Large intestine (tissue), 3 donors: ENCODE data around the gene ANKLE1. TPM values are rescaled to one million over a fixed set of nuclear protein-coding genes. Genes with fewer than 3 reads are reported as not detected.

Experiments used
- DNase-seq, 2 donors: peaks; one replicate each; pipeline versions ENCODE4 v3.0.0 to v3.0.0-alpha.2; 2013
- H3K27ac ChIP-seq: one replicate; pipeline ENCODE4 v1.5.1; 2013; ENCODE audit warnings: low read length
- H3K27me3 ChIP-seq: 2 replicates; pipeline ENCODE4 v1.6.1; 2013; ENCODE audit warnings: low read length; ENCODE audit not compliant: control insufficient read depth, insufficient read depth
- H3K36me3 ChIP-seq: 2 replicates; pipeline ENCODE4 v1.6.1; 2013; ENCODE audit warnings: low read length; ENCODE audit not compliant: control insufficient read depth, insufficient read depth
- H3K4me1 ChIP-seq: one replicate; pipeline ENCODE4 v1.6.1; 2013; ENCODE audit warnings: low read length; ENCODE audit not compliant: control insufficient read depth, insufficient read depth
- H3K4me3 ChIP-seq: one replicate; pipeline ENCODE4 v1.5.1; 2013; ENCODE audit warnings: low read length
- H3K9me3 ChIP-seq: one replicate; pipeline ENCODE4 v1.6.1; 2013; ENCODE audit warnings: mild to moderate bottlenecking, low read depth, low read length, moderate library complexity; ENCODE audit not compliant: control insufficient read depth
- WGBS: methylation state at CpG from one replicate; pipeline ENCODE4 v1.1.5; 2013; ENCODE audit warnings: low lambda C conversion rate; ENCODE audit not compliant: insufficient coverage; 5-methylcytosine and 5-hydroxymethylcytosine counted together
- polyA plus RNA-seq: library from polyadenylated mRNA; unstranded; fragments of 120-200 nt; gene quantifications from one replicate; pipeline ENCODE4 v1.2.1, GENCODE V29; 2013

ANKLE1 gene
- polyA plus RNA-seq, 1 donor, result 1.4 TPM

- H3K9me3 ChIP-seq, result no peaks in the 10 kb centered on the region
- DNase-seq, result no peak
- H3K27me3 ChIP-seq, result no peaks in the 10 kb centered on the region
- H3K4me1 ChIP-seq, result peaks cover 42% of the 10 kb centered on the region
- H3K27ac ChIP-seq, result peak overlapping the region; percentile 78
- WGBS, result no CpG with 5 or more reads among the region's 6 CpGs
- peak overlapping the region; percentile 11 for H3K4me3 ChIP-seq
- H3K36me3 ChIP-seq, result peaks cover 27% of the 10 kb centered on the region
Observed at GRCh38 chr19:17240826-17241399, 40.8 kb upstream of the ANKLE1 start.

GRCh38 chr19:17242431-17243208 is 39.1 kb upstream of the ANKLE1 start:
- Histone ChIP-seq H3K4me3 (peak overlapping the region; percentile 76), H3K27ac (peak overlapping the region; percentile 81), H3K9me3 (no peaks in the 10 kb centered on the region), H3K27me3 (no peaks in the 10 kb centered on the region), H3K4me1 (peaks cover 47% of the 10 kb centered on the region), H3K36me3 (peaks cover 23% of the 10 kb centered on the region)
- WGBS, result no CpG with 5 or more reads among the region's 8 CpGs
- DNase-seq, result peak in 1 of 2 donors; percentile 18

- Histone ChIP-seq H3K9me3 (no peaks in the 10 kb centered on the region), H3K4me1 (peaks cover 54% of the 10 kb centered on the region), H3K27me3 (no peaks in the 10 kb centered on the region), H3K36me3 (peaks cover 18% of the 10 kb centered on the region), H3K4me3 (peak overlapping the region; percentile 76), H3K27ac (peak overlapping the region; percentile 81)
- WGBS, result no CpG with 5 or more reads among the region's 8 CpGs
- peak in 1 of 2 donors; percentile 81 for DNase-seq
Observed at GRCh38 chr19:17243211-17243829, 38.4 kb upstream of the ANKLE1 start.

- peak in 1 of 2 donors; percentile 65 for DNase-seq
- Histone ChIP-seq H3K27ac (peak overlapping the region; percentile 81), H3K9me3 (no peaks in the 10 kb centered on the region), H3K4me3 (peak overlapping the region; percentile 76), H3K4me1 (peaks cover 60% of the 10 kb centered on the region), H3K36me3 (peaks cover 13% of the 10 kb centered on the region), H3K27me3 (no peaks in the 10 kb centered on the region)
- WGBS, result no CpG with 5 or more reads among the region's 52 CpGs
Observed at GRCh38 chr19:17243830-17244617, 37.7 kb upstream of the ANKLE1 start.

- Histone ChIP-seq H3K4me1 (peaks cover 59% of the 10 kb centered on the region), H3K27me3 (no peaks in the 10 kb centered on the region), H3K4me3 (peak overlapping the region; percentile 76), H3K27ac (peak overlapping the region; percentile 81), H3K36me3 (peaks cover 11% of the 10 kb centered on the region), H3K9me3 (no peaks in the 10 kb centered on the region)
- no CpG with 5 or more reads among the region's 100 CpGs for WGBS
- peak in 1 of 2 donors; percentile 70 for DNase-seq
Observed at GRCh38 chr19:17244618-17245534, 36.8 kb upstream of the ANKLE1 start.

- H3K4me1 ChIP-seq, result peaks cover 52% of the 10 kb centered on the region
- no CpG with 5 or more reads among the region's 72 CpGs for WGBS
Observed at GRCh38 chr19:17245535-17245984, 36.1 kb upstream of the ANKLE1 start, which contains the start of gene NR2F6. Gene NR2F6 (minus strand): TSS chr19:17245919. CDS start chr19:17245220, 699 bp downstream.

GRCh38 chr19:17246681-17247425 is 34.8 kb upstream of the ANKLE1 start:
- Histone ChIP-seq H3K4me3 (peak overlapping the region; percentile 53), H3K27ac (peak overlapping the region; percentile 92), H3K9me3 (no peaks in the 10 kb centered on the region), H3K36me3 (no peaks in the 10 kb centered on the region), H3K27me3 (no peaks in the 10 kb centered on the region), H3K4me1 (peaks cover 41% of the 10 kb centered on the region)
- WGBS, result 17% methylated on average over 3 of the region's 21 CpGs
- DNase-seq, result no peak

More at GRCh38 chr19:17245535-17245984, 36.1 kb upstream of the ANKLE1 start, which contains the start of gene NR2F6:
- peak within 1 kb of the TSS; percentile 92 for H3K27ac ChIP-seq
- H3K4me3 ChIP-seq, result peak within 1 kb of the TSS; percentile 76
- H3K36me3 ChIP-seq, result peaks cover 7% of the 10 kb centered on the region
- no peaks in the 10 kb centered on the region for H3K27me3 ChIP-seq
- DNase-seq, result peak in 1 of 2 donors; percentile 71
- H3K9me3 ChIP-seq, result no peaks in the 10 kb centered on the region

DNA sequence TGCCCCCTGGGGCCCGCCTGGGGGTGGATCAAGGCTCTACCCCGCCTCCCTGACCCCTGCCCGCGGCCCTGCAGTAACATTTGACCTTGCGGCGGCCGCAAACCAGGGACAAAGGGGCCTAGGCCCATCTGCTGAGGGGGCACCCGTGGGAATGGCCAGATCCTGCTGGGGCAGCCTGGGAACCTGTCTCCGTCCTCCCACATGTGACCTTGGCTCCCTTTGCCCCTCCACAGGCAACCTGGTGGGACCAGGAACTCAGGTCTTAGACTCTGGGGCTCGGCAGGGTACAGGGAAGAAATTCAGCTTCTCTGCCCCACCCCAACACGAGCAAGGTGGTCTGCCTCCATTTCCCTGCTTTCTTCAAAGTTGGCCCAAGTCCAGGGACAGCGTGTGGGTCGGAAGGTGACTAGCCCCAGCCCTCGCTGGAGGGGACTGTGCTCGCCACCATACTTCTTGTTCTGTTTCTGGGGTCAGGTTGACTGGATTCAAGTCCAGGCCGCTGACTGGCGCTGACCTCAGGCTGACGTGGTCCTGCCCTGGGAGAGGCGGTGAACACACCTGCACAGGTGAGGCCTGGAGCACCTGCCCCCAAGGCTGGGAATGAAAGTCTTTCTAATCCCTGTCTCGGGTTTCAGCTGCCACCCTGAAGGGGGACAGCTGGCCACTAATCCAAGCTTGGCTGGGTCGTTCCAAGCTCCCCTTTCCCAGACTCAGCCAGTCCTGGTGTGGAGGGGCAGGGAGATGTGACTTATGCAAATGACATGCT is 33.5 kb upstream of the ANKLE1 start:
- no CpG with 5 or more reads among the region's 21 CpGs for WGBS
- peak in 1 of 2 donors; percentile 82 for DNase-seq
- Histone ChIP-seq H3K4me3 (no peak overlapping the region), H3K4me1 (peaks cover 31% of the 10 kb centered on the region), H3K27me3 (no peaks in the 10 kb centered on the region), H3K27ac (peak overlapping the region; percentile 92), H3K9me3 (no peaks in the 10 kb centered on the region), H3K36me3 (no peaks in the 10 kb centered on the region)
